NOMO-1 treated with DMSO at 0.1 percent for 48 hours (cell line): ENCODE results near the gene ATXN2.
"Not testable (repeated sequence)": the region's sequence is repeated elsewhere in the genome, so short reads cannot be mapped to it uniquely, and the experiment has no call there.

Source experiments
- DNase-seq: peaks from one replicate; lab custom pipeline; 2025; ENCODE audit not compliant: unreplicated experiment; lab: John Stamatoyannopoulos, UW

ATXN2 gene

GRCh38 chr12:111602348-111602747 is 3.2 kb upstream of the ATXN2 start:
- DNase-seq = no peak

DNA sequence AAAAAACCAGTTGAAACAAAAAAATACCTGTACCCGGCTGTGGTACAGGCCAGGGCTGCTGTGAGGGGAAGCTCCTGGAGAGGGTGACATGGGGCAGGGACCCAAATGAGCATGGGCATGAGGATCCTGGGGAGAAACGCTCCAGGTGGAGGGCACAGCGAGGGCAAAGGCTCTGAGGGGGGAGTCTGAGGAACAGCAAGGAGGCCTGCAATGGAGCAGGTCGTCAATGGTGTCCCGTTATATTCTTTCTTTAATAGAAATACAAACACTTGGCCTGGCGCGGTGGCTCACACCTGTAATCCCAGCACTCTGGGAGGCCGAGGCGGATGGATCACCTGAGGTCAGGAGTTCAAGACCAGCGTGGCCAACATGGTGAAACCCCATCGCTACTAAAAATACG is 1.9 kb upstream of the ATXN2 start:
- DNase-seq = not testable (repeated sequence)

GRCh38 chr12:111600205-111600642 is 1.1 kb upstream of the ATXN2 start:
- no peak for DNase-seq

DNA sequence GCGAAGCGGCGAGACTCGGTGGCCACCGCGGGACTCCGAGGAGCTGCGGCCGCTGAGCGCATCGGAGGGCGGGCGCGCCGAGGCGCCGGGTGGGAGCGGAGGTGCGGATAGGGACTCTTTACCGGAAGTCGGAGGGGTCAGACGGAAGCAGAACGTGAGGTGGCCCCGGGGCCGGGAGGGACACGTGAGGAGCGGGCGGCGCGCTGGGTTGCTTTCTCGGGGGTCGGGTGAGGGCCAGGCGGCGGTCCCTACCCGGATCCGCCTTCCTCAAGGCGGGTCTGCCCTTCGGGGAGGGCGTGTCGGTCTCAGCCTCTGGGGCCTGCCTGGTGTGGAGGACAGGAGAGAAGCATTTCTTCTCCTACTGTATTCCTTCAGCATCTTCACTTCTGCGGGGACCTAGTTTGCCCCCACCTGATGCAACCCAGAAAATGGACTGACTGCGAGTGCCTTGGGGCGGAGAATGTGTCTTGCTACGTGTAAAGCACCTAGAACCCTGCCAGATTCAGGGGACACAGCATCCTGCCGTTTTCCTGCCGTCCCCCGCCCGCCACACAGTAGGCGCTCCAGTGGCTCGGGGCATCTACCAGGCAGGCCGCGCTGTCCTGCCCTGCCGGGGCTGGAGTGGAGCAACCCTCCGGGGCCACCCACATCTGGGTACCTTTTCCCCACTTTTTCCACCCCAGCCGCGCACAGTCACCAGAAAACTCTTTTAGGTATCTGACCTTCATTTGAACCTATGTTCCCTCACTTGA is 514 bp upstream of the ATXN2 start:
- peak; percentile 84 for DNase-seq

DNA sequence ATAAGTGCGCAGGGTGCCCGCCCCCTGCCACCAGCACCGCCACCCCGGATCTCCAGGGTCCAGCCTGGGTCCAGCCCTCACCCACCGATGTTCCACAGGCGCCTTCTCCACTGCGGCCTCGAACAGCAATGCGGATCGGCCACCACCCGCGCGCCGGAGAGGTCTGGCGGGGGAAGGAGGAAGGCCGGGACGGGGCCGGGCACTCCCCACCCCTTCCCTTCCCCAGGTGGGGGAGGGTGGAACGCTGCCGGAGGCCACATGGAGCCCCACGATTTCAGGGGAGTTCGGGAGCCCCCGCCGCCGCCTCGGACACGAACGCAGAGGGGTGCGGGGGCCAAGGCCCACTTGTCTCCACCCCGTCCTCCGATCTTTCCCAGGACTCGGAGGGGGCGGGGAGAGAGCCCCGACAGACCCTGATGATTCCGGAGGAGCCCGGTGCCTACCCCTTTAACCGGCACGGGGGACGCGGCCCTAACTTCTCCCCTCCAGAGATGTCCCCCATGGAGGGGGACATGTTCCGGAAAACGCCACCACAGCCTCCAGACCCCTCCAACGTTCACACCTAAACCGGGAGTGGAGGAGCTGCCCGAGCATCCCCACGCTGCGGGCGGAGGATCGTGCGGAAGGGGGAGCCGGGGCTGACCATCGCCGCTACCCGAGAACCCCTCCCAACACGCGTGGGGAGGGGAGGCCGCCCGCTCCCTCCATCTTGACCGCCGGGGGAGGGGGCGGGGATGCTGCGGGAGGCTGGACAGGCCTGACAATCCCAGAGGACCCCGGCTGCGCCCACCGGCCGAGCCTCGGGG is 1.1 kb downstream of the ATXN2 start:
- DNase-seq = no peak

DNA sequence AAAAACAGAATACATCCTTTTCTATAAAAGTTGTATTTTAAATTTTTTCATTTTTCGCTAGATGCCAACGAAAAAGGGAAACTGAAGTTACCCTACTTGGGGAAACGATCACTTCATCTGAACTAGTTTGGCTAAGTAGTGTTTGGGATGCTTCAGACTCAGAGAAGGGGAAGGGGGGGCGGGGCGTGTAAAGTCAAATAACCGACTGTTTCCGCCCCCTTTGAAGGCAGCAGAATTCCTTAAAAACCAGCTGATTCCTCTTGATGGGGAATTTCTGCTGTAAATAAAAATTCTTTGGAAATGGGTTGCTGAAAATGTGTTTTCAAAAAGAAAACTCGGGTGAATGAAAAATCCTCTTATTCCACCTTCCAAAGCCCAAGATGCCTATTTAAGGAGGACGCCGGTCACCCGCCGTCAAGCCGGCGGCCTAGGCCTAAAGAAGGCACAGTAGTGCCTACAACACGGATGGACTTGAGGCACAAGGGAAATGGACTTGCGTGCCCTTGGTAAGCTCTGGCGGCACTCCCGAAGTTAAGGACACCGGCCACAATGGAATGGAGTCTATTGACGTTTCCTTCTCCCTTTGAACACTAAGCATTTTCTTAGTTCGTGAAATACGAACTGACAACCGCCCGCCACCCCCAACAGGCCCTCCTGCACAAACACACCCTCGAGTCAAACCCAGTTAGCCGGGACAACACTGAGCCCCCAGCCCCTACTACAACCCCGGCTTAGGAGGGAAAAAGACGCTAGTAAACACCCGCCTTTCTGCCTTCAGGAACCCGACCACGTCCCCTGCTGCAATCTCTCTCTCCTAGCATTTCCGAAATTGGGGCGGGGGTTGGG is 1.9 kb downstream of the ATXN2 start:
- peak; percentile 43 for DNase-seq

GRCh38 chr12:111595341-111595835 is 3.7 kb downstream of the ATXN2 start:
- DNase-seq = not testable (repeated sequence)

GRCh38 chr12:111591399-111592010 is 7.6 kb downstream of the ATXN2 start:
- DNase-seq = not testable (repeated sequence)

DNA sequence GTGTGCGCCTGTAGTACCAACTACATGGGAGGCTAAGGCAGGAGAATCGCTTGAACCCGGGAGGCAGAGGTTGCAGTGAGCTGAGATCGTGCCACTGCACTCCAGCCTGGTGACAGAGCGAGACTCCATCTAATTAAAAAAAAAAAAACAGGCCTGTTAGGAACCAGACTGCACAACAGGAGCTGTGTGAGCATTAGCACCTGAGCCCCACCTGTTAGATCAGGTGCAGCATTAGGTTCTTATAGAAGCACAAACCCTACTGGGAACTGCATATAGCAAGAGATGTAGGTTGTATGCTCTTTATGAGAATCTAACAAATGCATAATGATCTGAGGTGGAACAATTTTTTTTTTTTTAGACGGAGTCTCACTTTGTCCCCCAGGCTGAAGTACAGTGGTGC is 8.6 kb downstream of the ATXN2 start:
- DNase-seq = no peak

GRCh38 chr12:111589601-111590000 is 9.5 kb downstream of the ATXN2 start:
- no peak for DNase-seq

DNA sequence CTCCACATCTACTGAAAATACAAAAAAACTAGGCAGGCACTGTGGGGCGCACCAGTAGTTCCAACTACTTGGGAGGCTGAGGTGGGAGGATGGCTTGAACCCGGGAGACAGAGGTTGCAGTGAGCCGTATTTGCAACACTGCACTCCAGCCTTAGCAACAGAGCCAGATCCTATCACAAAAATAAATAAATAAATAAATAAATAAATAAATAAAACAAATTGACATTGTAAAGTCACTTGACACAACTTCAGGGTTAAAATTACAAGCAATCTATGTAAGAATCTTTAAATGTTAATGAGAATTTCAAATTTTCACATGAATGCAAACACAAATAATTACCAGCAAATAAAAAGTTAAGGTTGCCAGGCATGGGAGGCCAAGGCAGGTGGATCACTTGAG is 11.1 kb downstream of the ATXN2 start:
- DNase-seq = no peak

- DNase-seq = no peak
Measured at GRCh38 chr12:111586986-111587385, 12.1 kb downstream of the ATXN2 start.

DNA sequence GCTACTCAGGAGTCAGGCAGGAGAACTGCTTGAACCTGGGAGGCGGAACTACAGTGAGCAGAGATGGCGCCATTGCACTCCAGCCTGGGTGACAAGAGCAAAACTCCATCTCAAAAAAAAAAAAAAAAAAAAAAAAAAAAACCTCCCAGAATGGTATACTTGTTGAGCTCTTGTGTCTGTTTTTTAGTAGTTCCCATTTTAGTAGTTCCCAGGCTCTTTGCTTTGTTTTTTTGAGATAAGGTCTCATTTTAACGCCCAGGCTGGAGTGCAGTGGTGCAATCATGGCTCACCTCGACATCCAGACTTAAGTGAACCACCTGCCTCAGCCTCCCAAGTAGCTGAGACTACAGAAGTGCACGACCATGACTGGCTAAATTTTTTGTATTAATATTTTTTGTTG is 13.4 kb downstream of the ATXN2 start:
- no peak for DNase-seq

- no peak for DNase-seq
Measured at GRCh38 chr12:111584959-111585358, 14.2 kb downstream of the ATXN2 start.

- not testable (repeated sequence) for DNase-seq
Measured at GRCh38 chr12:111583506-111583905, 15.6 kb downstream of the ATXN2 start.

GRCh38 chr12:111582133-111582747 is 16.9 kb downstream of the ATXN2 start:
- DNase-seq = no peak

DNA sequence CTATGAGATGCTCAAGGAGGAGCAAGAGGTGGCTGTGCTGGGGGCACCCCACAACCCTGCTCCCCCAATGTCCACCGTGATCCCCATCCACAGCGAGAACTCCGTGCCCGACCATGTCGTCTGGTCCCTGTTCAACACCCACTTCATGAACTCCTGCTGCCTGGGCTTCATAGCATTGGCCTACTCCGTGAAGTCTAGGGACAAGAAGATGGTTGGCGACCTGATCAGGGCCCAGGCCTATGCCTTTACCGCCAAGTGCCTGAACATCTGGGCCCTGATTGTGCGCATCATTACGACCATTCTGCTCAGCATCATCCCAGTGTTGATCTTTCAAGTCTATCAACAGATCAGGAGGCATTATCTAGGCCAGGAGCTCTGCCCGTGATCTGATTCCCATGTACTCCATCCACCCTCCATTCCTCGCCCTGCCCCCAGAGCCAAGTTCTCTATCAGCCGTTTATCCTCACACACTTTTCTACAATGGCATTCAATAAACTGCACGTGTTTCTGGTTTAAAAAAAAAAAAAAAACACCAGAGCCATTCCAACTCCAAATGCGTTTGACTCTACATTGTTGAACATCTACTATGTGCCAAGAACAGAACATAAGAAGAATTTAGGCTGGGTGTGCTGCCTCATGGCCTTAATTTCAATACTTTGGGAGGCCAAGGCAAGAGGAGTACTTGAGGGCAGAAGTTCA is 17.5 kb downstream of the ATXN2 start:
- DNase-seq = no peak

DNA sequence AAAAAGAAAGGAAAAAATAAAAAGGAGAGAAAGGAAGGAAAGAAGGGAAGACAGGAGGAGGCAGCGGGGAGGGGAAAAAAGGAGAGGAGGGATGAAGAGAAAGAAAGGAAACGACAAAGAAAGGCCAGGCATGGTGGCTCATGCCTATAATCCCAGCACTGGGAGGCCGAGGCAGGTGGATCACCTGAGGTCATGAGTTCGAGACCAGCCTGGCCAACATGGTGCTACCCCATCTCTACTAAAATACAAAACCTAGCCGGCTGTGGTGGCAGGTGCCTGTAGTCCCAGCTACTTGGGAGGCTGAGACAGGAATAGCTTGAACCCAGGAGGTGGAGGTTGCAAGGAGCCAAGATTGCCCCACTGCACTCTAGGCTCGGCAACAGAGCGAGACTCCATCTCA is 18.4 kb downstream of the ATXN2 start:
- no peak for DNase-seq

DNA sequence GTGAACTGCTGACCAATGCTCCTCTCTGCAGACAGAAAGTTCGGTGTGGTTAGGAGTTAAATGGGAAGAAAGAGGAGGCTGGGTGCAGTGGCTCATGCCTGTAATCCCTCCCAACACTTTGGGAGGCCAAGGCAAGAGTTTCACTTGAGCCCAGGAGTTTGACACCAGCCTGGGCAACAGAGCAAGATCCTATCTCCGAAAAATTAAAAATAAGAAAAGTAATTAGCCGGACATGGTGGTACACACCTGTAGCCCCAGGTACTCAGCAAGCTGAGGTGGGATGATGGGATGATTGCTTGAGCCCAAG is 19.0 kb downstream of the ATXN2 start:
- DNase-seq = no peak

- no peak for DNase-seq
Measured at GRCh38 chr12:111578971-111579340, 20.2 kb downstream of the ATXN2 start.
